Lung (tissue), 12 donors: ENCODE data around the gene NCK1. TPM values are rescaled to one million over a fixed set of nuclear protein-coding genes. Genes with fewer than 3 reads are reported as not detected.
"Not testable (repeated sequence)": the region's sequence is repeated elsewhere in the genome, so short reads cannot be mapped to it uniquely, and the experiment has no call there.

Source experiments
- ATAC-seq: fragments of 200-7000 bp; cut with Tn5 transposase; one replicate; pipeline ENCODE4 v1.9.1; 2020; ENCODE audit warnings: moderate number of reproducible peaks; ENCODE audit not compliant: insufficient read depth, low FRiP score
- DNase-seq, 3 donors: peaks; one replicate each; pipeline ENCODE4 v3.0.0-alpha.2; 2013 to 2017
- H3K27ac ChIP-seq, 2 donors: one replicate each; pipeline ENCODE4 v1.5.1; 2013; ENCODE audit warnings: mild to moderate bottlenecking in 2 of 2, moderate library complexity in 2 of 2, control low read depth in 1 of 2, inconsistent platforms in 1 of 2, low read depth in 1 of 2, low read length in 1 of 2
- H3K27me3 ChIP-seq, 3 donors: one replicate each; pipeline ENCODE4 v1.5.1; 2013; ENCODE audit warnings: low read length in 2 of 3; ENCODE audit not compliant: control insufficient read depth in 3 of 3, insufficient read depth in 3 of 3
- H3K36me3 ChIP-seq, 4 donors: one replicate each; pipeline ENCODE4 v1.5.1; 2013; ENCODE audit warnings: low read length in 4 of 4, mild to moderate bottlenecking in 1 of 4, moderate library complexity in 1 of 4; ENCODE audit not compliant: control insufficient read depth in 4 of 4, insufficient read depth in 4 of 4
- H3K4me1 ChIP-seq, 5 donors: one replicate each; pipeline ENCODE4 v1.5.1; 2013; ENCODE audit warnings: low read length in 5 of 5, mild to moderate bottlenecking in 2 of 5, moderate library complexity in 1 of 5; ENCODE audit not compliant: control insufficient read depth in 5 of 5, insufficient read depth in 5 of 5
- H3K4me3 ChIP-seq: one replicate; pipeline ENCODE4 v1.5.1; 2013; ENCODE audit warnings: mild to moderate bottlenecking, control low read depth, moderate library complexity
- H3K9ac ChIP-seq, 2 donors: one replicate each; pipeline ENCODE4 v1.5.1; 2013; ENCODE audit warnings: low read length in 2 of 2, control low read depth in 1 of 2; ENCODE audit not compliant: insufficient read depth in 1 of 2
- H3K9me3 ChIP-seq, 4 donors: one replicate each; pipeline ENCODE4 v1.5.1; 2013; ENCODE audit warnings: low read length in 3 of 4, mild to moderate bottlenecking in 1 of 4, moderate library complexity in 1 of 4; ENCODE audit not compliant: control insufficient read depth in 4 of 4, insufficient read depth in 3 of 4
- WGBS, 2 donors: extraction: QIAGEN DNeasy Blood & Tissue Kit; methylation state at CpG; one replicate each; pipeline ENCODE4 v1.1.7; 2013; 5-methylcytosine and 5-hydroxymethylcytosine counted together
- polyA plus RNA-seq, 2 donors: library from polyadenylated mRNA; stranded (reverse); fragments of 200-250 nt; gene quantifications; one replicate each; pipeline ENCODE4 v1.2.1, GENCODE V29; 2013
- total RNA-seq, 2 donors: library from RNA; depleted of rRNA in 1 of 2; stranded (reverse); fragments of >200 nt in 1 of 2; gene quantifications; one replicate each; pipeline ENCODE4 v1.2.1, GENCODE V29; 2014 to 2021
- TF ChIP-seq, protein P1 (sequence below): IDR thresholded peaks from 2 replicates; pipeline ENCODE4 v1.5.1; 2012; ENCODE audit warnings: mild to moderate bottlenecking; ENCODE audit errors: control extremely low read depth, extremely low read depth
- donor health status: control.
- donor health status: control.
- donor health status: Bipolar disorder and iron deficiency.
- donor health status: healthy.
- donor health status: DM: yes; HTN: yes; CAD: no.

Gene NCK1
- total and polyA plus RNA-seq, 4 donors: 11.3 to 68.0 (median 30.2) TPM

DNA sequence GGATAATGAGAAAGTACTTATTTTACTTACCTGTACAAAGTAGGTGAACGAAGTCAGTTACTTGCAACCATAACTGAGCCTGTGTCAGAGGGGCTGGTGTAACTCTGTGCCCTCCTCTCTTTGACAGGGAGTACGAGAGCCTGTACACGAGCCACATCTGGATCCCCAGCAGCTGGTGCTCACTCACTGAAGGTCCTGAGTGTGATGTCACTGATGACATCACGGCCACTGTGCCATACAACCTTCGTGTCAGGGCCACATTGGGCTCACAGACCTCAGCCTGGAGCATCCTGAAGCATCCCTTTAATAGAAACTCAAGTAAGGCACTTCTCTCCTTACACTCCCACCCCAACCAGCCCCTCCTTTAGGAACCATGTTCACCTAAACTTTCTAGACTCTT, 120.0 kb downstream of the NCK1 start:
- TF ChIP-seq, protein P1, sequence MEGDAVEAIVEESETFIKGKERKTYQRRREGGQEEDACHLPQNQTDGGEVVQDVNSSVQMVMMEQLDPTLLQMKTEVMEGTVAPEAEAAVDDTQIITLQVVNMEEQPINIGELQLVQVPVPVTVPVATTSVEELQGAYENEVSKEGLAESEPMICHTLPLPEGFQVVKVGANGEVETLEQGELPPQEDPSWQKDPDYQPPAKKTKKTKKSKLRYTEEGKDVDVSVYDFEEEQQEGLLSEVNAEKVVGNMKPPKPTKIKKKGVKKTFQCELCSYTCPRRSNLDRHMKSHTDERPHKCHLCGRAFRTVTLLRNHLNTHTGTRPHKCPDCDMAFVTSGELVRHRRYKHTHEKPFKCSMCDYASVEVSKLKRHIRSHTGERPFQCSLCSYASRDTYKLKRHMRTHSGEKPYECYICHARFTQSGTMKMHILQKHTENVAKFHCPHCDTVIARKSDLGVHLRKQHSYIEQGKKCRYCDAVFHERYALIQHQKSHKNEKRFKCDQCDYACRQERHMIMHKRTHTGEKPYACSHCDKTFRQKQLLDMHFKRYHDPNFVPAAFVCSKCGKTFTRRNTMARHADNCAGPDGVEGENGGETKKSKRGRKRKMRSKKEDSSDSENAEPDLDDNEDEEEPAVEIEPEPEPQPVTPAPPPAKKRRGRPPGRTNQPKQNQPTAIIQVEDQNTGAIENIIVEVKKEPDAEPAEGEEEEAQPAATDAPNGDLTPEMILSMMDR: no peak
- 92 to 94% methylated on average over 5 of the region's 5 CpGs for WGBS, 2 donors
- H3K4me1 ChIP-seq: peaks cover 0 to 4% (median 0%) of the 10 kb centered on the region in 5 donors

DNA sequence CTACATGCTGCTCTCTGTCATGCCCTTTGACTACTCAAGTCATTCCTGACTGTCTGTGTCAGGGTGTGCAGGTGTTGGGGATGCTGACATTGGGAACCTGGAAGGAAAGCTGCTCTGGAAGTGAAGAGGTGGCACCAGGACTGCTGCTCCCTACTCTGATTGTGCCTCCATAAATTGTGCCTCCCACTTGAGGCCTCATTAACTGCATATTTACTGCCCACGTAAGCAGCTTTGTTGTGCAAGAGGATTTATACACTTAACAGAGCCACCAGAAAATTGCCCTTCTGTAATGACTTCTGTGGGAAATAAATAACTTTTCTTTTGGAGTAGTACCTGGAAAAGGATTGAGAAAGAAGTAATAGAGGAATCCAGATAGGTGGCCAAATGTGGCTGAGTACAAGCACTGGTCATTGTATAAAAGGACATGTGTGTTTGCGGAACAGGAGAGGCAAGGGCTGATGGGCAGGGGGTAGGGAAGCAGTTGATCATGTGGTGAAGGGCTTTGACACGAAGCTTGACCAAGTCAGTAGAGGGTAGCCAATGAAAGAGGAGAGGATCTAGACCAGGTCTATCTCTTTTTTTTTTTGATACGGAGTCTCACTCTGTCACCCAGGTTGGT, 120.6 kb downstream of the NCK1 start:
- TF ChIP-seq, protein P1: no peak
- Histone ChIP-seq H3K27ac (peak overlapping the region in 1 of 2 donors; percentile 38), H3K4me3 (no peak overlapping the region), H3K27me3 (no peaks in the 10 kb centered on the region), H3K4me1 (peaks cover 0 to 4% (median 0%) of the 10 kb centered on the region in 5 donors), H3K9me3 (no peaks in the 10 kb centered on the region), H3K36me3 (no peaks in the 10 kb centered on the region), H3K9ac (no peak overlapping the region)
- DNase-seq: no peak
- WGBS, 2 donors: 82 to 90% methylated on average over 4 of the region's 4 CpGs
- ATAC-seq: no peak

More for the DNA sequence above, 120.0 kb downstream of the NCK1 start:
- Histone ChIP-seq H3K27ac (no peak overlapping the region), H3K4me3 (no peak overlapping the region), H3K9ac (no peak overlapping the region), H3K9me3 (no peaks in the 10 kb centered on the region), H3K27me3 (no peaks in the 10 kb centered on the region), H3K36me3 (no peaks in the 10 kb centered on the region)
- DNase-seq (no peak), ATAC-seq (no peak)

DNA sequence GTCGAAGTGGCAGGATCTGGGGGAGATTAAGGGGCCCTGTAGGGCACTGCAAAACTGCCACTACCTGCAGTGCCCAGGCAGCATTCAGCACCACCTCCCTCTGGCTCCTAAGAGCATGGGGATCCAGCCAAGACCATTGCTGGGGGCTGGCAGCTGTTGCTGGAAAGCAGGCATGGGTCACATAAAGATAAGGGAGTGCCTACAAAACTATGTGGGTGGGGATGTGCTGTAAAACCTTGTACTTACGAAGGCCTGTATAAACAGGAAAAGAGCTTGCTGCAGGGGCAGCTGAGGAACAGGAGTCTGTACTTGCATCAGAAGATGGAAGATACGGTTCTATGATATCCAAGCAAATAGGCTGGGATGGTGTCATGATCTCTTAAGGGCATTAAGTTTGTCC, 122.8 kb downstream of the NCK1 start:
- Histone ChIP-seq H3K36me3 (no peaks in the 10 kb centered on the region), H3K9me3 (no peaks in the 10 kb centered on the region), H3K9ac (no peak overlapping the region), H3K4me3 (no peak overlapping the region), H3K27me3 (no peaks in the 10 kb centered on the region), H3K27ac (peak overlapping the region in 1 of 2 donors; percentile 6), H3K4me1 (peaks cover 0 to 4% (median 0%) of the 10 kb centered on the region in 5 donors)
- 43 to 59% methylated on average over 3 of the region's 3 CpGs for WGBS, 2 donors
- DNase-seq (peak in 1 of 3 donors; percentile 7), ATAC-seq (peak; percentile 11)
- TF ChIP-seq, protein P1: no peak

DNA sequence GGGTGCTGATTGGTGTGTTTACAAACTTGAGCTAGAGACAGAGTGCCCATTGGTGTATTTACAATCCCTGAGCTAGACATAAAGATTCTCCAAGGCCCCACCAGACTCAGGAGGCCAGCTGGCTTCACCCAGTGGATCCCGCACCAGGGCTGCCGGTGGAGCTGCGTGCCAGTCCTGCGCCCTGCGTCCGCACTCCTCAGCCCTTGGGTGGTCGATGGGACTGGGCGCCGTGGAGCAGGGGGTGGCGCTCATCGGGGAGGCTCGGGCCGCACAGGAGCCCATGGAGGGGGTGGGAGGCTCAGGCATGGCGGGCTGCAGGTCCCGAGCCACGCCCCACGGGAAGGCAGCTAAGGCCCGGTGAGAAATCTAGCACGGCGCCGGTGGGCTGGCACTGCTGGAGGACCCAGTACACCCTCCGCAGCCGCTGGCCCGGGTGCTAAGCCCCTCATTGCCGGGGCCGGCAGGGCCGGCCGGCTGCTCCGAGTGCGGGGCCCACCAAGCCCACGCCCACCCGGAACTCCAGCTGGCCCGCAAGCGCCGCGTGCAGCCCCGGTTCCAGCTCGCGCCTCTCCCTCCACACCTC, 125.5 kb downstream of the NCK1 start:
- 96 to 98% methylated on average over 25 to 39 of the region's 39 CpGs for WGBS, 2 donors

More for the DNA sequence above, 125.5 kb downstream of the NCK1 start:
- not testable (repeated sequence) for H3K9me3 ChIP-seq, H3K36me3 ChIP-seq, H3K4me1 ChIP-seq, H3K9ac ChIP-seq, H3K27me3 ChIP-seq, ATAC-seq, H3K4me3 ChIP-seq, H3K27ac ChIP-seq, DNase-seq
